CD4-positive, alpha-beta T cell treated with Interleukin-21 for 1 hour (primary cell): ENCODE data around the gene HKDC1.

Experiments
- DNase-seq: peaks from one replicate; pipeline ENCODE4 v3.0.0-alpha.2; 2020

Gene HKDC1

GRCh38 chr10:69216577-69217118, 3.5 kb upstream of the HKDC1 start:
- DNase-seq: no peak

GRCh38 chr10:69217119-69217754, 2.9 kb upstream of the HKDC1 start:
- DNase-seq: no peak

- DNase-seq: no peak
Observed at GRCh38 chr10:69218831-69219230, 1.3 kb upstream of the HKDC1 start.

GRCh38 chr10:69220507-69220906, 375 bp downstream of the HKDC1 start:
- DNase-seq: no peak

GRCh38 chr10:69222157-69223027, 2.3 kb downstream of the HKDC1 start:
- peak; percentile 71 for DNase-seq

GRCh38 chr10:69223028-69223342, 2.9 kb downstream of the HKDC1 start:
- no peak for DNase-seq

- no peak for DNase-seq
Observed at GRCh38 chr10:69224862-69225657, 4.9 kb downstream of the HKDC1 start.

- DNase-seq: no peak
Observed at GRCh38 chr10:69225681-69226080, 5.5 kb downstream of the HKDC1 start.

- DNase-seq: no peak
Observed at GRCh38 chr10:69226919-69227450, 6.9 kb downstream of the HKDC1 start.

GRCh38 chr10:69228151-69228550, 8.0 kb downstream of the HKDC1 start:
- DNase-seq: no peak

GRCh38 chr10:69229616-69229916, 9.4 kb downstream of the HKDC1 start:
- DNase-seq: no peak

GRCh38 chr10:69230128-69230527, 10.0 kb downstream of the HKDC1 start:
- DNase-seq: no peak

- no peak for DNase-seq
Observed at GRCh38 chr10:69232252-69232651, 12.1 kb downstream of the HKDC1 start.

- DNase-seq: peak; percentile 59
Observed at GRCh38 chr10:69232736-69233480, 12.8 kb downstream of the HKDC1 start.

GRCh38 chr10:69234447-69234846, 14.3 kb downstream of the HKDC1 start:
- no peak for DNase-seq

- peak; percentile 83 for DNase-seq
Observed at GRCh38 chr10:69237528-69238159, 17.5 kb downstream of the HKDC1 start.

GRCh38 chr10:69239136-69239535, 19.0 kb downstream of the HKDC1 start:
- no peak for DNase-seq

GRCh38 chr10:69239816-69240434, 19.8 kb downstream of the HKDC1 start:
- no peak for DNase-seq

- no peak for DNase-seq
Observed at GRCh38 chr10:69240455-69240854, 20.3 kb downstream of the HKDC1 start.

GRCh38 chr10:69241575-69241974, 21.4 kb downstream of the HKDC1 start:
- DNase-seq: no peak

- DNase-seq: no peak
Observed at GRCh38 chr10:69242040-69242851, 22.1 kb downstream of the HKDC1 start.
